KMS-11 (cell line): ENCODE data around the gene SPARCL1.

Experiments used
- H2AFZ ChIP-seq: fragments of 200-600 bp; sonication (generic); 2 replicates; pipeline ENCODE4 v1.6.1; 2016; ENCODE audit warnings: antibody characterized with exemption, mixed run types, low read depth
- H3K27ac ChIP-seq: fragments of 200-600 bp; sonication (generic); 2 replicates; pipeline ENCODE4 v1.6.1; 2016; ENCODE audit warnings: mild to moderate bottlenecking, mixed run types
- H3K27me3 ChIP-seq: fragments of 200-600 bp; sonication (generic); 2 replicates; pipeline ENCODE4 v1.6.1; 2017; ENCODE audit warnings: mild to moderate bottlenecking, low read depth, mixed run types, moderate library complexity; ENCODE audit not compliant: insufficient read depth
- H3K36me3 ChIP-seq: fragments of 200-600 bp; sonication (generic); 2 replicates; pipeline ENCODE4 v1.6.1; 2017; ENCODE audit warnings: mild to moderate bottlenecking, mixed run types; ENCODE audit not compliant: insufficient read depth
- H3K4me1 ChIP-seq: fragments of 200-600 bp; sonication (generic); 2 replicates; pipeline ENCODE4 v1.6.1; 2016; ENCODE audit warnings: mild to moderate bottlenecking, low read depth, mixed run types; ENCODE audit not compliant: poor library complexity, severe bottlenecking
- H3K4me2 ChIP-seq: fragments of 200-600 bp; sonication (generic); 2 replicates; pipeline ENCODE4 v1.7.0; 2016; ENCODE audit warnings: mild to moderate bottlenecking, mixed run types
- H3K4me3 ChIP-seq: fragments of 200-600 bp; sonication (generic); IDR thresholded peaks from 2 replicates; pipeline ENCODE4 v1.6.1; 2017; ENCODE audit warnings: low read depth, low read length, mixed read lengths; ENCODE audit not compliant: insufficient read depth
- H3K79me2 ChIP-seq: fragments of 200-600 bp; sonication (generic); 2 replicates; pipeline ENCODE4 v1.6.1; 2016; ENCODE audit warnings: low read depth, mixed run types; ENCODE audit not compliant: insufficient read depth
- H3K9ac ChIP-seq: fragments of 200-600 bp; sonication (generic); 2 replicates; pipeline ENCODE4 v1.6.1; 2016; ENCODE audit warnings: mild to moderate bottlenecking, mixed run types
- H4K20me1 ChIP-seq: fragments of 200-600 bp; sonication (generic); 2 replicates; pipeline ENCODE4 v1.6.1; 2016; ENCODE audit warnings: mild to moderate bottlenecking, mixed run types; ENCODE audit not compliant: insufficient read depth
- TF ChIP-seq, protein P1 (sequence below): fragments of 200-600 bp; sonication (generic); conservative IDR thresholded peaks from 2 replicates; pipeline ENCODE4 v1.6.1; 2017; ENCODE audit warnings: low read depth, mild to moderate bottlenecking, antibody characterized with exemption, low read length, moderate library complexity, mixed read lengths

The SPARCL1 gene

GRCh38 chr4:87433342-87433741 lies 95.8 kb downstream of the SPARCL1 start:
- Histone ChIP-seq H3K9ac (no peak overlapping the region), H3K27me3 (no peaks in the 10 kb centered on the region), H3K27ac (no peak overlapping the region), H3K4me2 (no peak overlapping the region), H2AFZ (no peak overlapping the region), H3K79me2 (peaks cover 17% of the 10 kb centered on the region; the same call in 1 of the 2 replicates), H3K4me1 (no peaks in the 10 kb centered on the region), H3K36me3 (peaks cover 8% of the 10 kb centered on the region; the same call in 1 of the 2 replicates), H4K20me1 (no peaks in the 10 kb centered on the region), H3K4me3 (no peak overlapping the region)
- TF ChIP-seq, protein P1, sequence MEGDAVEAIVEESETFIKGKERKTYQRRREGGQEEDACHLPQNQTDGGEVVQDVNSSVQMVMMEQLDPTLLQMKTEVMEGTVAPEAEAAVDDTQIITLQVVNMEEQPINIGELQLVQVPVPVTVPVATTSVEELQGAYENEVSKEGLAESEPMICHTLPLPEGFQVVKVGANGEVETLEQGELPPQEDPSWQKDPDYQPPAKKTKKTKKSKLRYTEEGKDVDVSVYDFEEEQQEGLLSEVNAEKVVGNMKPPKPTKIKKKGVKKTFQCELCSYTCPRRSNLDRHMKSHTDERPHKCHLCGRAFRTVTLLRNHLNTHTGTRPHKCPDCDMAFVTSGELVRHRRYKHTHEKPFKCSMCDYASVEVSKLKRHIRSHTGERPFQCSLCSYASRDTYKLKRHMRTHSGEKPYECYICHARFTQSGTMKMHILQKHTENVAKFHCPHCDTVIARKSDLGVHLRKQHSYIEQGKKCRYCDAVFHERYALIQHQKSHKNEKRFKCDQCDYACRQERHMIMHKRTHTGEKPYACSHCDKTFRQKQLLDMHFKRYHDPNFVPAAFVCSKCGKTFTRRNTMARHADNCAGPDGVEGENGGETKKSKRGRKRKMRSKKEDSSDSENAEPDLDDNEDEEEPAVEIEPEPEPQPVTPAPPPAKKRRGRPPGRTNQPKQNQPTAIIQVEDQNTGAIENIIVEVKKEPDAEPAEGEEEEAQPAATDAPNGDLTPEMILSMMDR = no peak

GRCh38 chr4:87430038-87430437 lies 99.1 kb downstream of the SPARCL1 start:
- H3K79me2 ChIP-seq = peaks cover 28% of the 10 kb centered on the region; the same call in 1 of the 2 replicates
- no peak overlapping the region for H3K9ac ChIP-seq
- H3K27ac ChIP-seq = no peak overlapping the region
- no peaks in the 10 kb centered on the region for H3K36me3 ChIP-seq
- no peaks in the 10 kb centered on the region for H3K27me3 ChIP-seq
- peaks cover under 1% of the 10 kb centered on the region for H3K4me1 ChIP-seq
- H3K4me2 ChIP-seq = no peak overlapping the region
- no peaks in the 10 kb centered on the region for H4K20me1 ChIP-seq
- H2AFZ ChIP-seq = no peak overlapping the region
- H3K4me3 ChIP-seq = no peak overlapping the region
- TF ChIP-seq, protein P1 = no peak

GRCh38 chr4:87428979-87429378 lies 100.2 kb downstream of the SPARCL1 start:
- Histone ChIP-seq H3K79me2 (peaks cover 34% of the 10 kb centered on the region; the same call in 1 of the 2 replicates), H3K4me3 (no peak overlapping the region), H3K27ac (no peak overlapping the region), H3K36me3 (no peaks in the 10 kb centered on the region), H3K9ac (no peak overlapping the region), H3K27me3 (no peaks in the 10 kb centered on the region), H3K4me1 (peaks cover 11% of the 10 kb centered on the region), H3K4me2 (no peak overlapping the region), H4K20me1 (no peaks in the 10 kb centered on the region), H2AFZ (no peak overlapping the region)
- TF ChIP-seq, protein P1 = no peak

- H3K4me3 ChIP-seq = no peak overlapping the region
- TF ChIP-seq, protein P1 = no peak
- no peaks in the 10 kb centered on the region for H4K20me1 ChIP-seq
- H3K9ac ChIP-seq = no peak overlapping the region
- peaks cover 37% of the 10 kb centered on the region; the same call in 1 of the 2 replicates for H3K79me2 ChIP-seq
- no peaks in the 10 kb centered on the region for H3K27me3 ChIP-seq
- no peaks in the 10 kb centered on the region for H3K36me3 ChIP-seq
- peaks cover 14% of the 10 kb centered on the region for H3K4me1 ChIP-seq
- H3K27ac ChIP-seq = no peak overlapping the region
- no peak overlapping the region for H2AFZ ChIP-seq
- no peak overlapping the region for H3K4me2 ChIP-seq
These were observed 101.7 kb downstream of the SPARCL1 start for GRCh38 chr4:87427518-87427868.
